Measurements from ENCODE around the gene TWF1. TPM values are rescaled to one million over a fixed set of nuclear protein-coding genes. Genes with fewer than 3 reads are reported as not detected.

TWF1 gene
- total and polyA plus RNA-seq, 4 donors, result 33.1 to 80.1 (median 48.7) TPM

DNA sequence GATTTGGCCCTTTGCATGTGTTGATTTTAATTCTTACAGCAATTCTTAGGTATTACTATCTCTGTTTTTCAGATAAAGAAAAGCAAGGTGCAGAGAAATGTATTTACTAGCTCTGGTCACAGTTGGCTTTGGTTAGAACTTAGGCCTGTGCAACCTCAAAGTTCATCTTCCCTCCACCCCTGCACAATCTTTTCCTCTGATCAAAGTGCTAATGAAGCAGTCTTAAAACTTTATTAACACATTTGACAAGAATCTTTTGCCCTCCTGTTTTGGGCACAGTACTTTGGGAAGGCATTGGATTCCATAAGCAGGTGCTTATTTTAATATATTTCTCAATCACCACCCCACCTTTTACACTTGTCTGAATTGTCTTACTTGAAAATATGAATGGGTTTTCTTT is 44.6 kb downstream of the TWF1 start:
- Histone ChIP-seq H3K36me3 (ENCODE audit: control insufficient read depth in 4 of 4, insufficient read depth in 4 of 4, low read length in 4 of 4) (no peaks in the 10 kb centered on the region), H3K9ac (ENCODE audit: insufficient read depth in 1 of 2, low read length in 2 of 2) (no peak overlapping the region), H3K27me3 (ENCODE audit: control insufficient read depth in 3 of 3, insufficient read depth in 3 of 3, low read length in 2 of 3) (no peaks in the 10 kb centered on the region), H3K4me1 (ENCODE audit: control insufficient read depth in 5 of 5, insufficient read depth in 5 of 5, low read length in 5 of 5) (peaks cover 2 to 18% (median 12%) of the 10 kb centered on the region in 5 donors), H3K27ac (ENCODE audit: low read depth in 1 of 2, low read length in 1 of 2) (no peak overlapping the region), H3K9me3 (ENCODE audit: control insufficient read depth in 4 of 4, insufficient read depth in 3 of 4, low read length in 3 of 4) (no peaks in the 10 kb centered on the region), H3K4me3 (no peak overlapping the region)
- DNase-seq, result no peak
- no peak for ATAC-seq (ENCODE audit: insufficient read depth, low FRiP score)
- TF ChIP-seq, protein P1, sequence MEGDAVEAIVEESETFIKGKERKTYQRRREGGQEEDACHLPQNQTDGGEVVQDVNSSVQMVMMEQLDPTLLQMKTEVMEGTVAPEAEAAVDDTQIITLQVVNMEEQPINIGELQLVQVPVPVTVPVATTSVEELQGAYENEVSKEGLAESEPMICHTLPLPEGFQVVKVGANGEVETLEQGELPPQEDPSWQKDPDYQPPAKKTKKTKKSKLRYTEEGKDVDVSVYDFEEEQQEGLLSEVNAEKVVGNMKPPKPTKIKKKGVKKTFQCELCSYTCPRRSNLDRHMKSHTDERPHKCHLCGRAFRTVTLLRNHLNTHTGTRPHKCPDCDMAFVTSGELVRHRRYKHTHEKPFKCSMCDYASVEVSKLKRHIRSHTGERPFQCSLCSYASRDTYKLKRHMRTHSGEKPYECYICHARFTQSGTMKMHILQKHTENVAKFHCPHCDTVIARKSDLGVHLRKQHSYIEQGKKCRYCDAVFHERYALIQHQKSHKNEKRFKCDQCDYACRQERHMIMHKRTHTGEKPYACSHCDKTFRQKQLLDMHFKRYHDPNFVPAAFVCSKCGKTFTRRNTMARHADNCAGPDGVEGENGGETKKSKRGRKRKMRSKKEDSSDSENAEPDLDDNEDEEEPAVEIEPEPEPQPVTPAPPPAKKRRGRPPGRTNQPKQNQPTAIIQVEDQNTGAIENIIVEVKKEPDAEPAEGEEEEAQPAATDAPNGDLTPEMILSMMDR (IDR thresholded peaks at IDR 0.05; ENCODE audit: control extremely low read depth, extremely low read depth), result no peak

DNA sequence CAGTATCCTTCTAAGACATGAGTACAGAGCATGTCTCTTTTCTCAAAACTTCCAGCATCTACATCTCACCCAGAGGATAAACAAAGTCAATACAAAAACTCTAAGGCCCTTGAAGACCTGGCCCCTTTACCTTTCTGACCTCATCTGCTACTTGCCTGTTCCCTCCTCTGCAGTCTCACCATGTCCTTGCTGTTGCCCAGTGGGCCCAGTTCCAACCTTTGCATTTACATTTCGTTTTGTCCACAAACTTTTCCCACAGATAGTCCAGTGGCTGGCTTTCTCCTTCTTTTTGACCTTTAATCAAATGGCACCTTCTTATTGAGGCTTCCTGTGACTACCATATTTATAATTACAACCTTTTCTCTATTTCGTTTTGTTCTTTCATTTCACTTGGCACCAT is 45.7 kb downstream of the TWF1 start:
- Histone ChIP-seq H3K4me1 (ENCODE audit: control insufficient read depth in 5 of 5, insufficient read depth in 5 of 5, low read length in 5 of 5) (peaks cover 2 to 18% (median 12%) of the 10 kb centered on the region in 5 donors), H3K27me3 (ENCODE audit: control insufficient read depth in 3 of 3, insufficient read depth in 3 of 3, low read length in 2 of 3) (no peaks in the 10 kb centered on the region), H3K9me3 (ENCODE audit: control insufficient read depth in 4 of 4, insufficient read depth in 3 of 4, low read length in 3 of 4) (no peaks in the 10 kb centered on the region), H3K4me3 (no peak overlapping the region), H3K9ac (ENCODE audit: insufficient read depth in 1 of 2, low read length in 2 of 2) (no peak overlapping the region), H3K27ac (ENCODE audit: low read depth in 1 of 2, low read length in 1 of 2) (no peak overlapping the region), H3K36me3 (ENCODE audit: control insufficient read depth in 4 of 4, insufficient read depth in 4 of 4, low read length in 4 of 4) (no peaks in the 10 kb centered on the region)
- ATAC-seq (ENCODE audit: insufficient read depth, low FRiP score) (no peak), DNase-seq (no peak)
- 70 to 84% methylated on average over 2 of the region's 2 CpGs for WGBS, 2 donors
- TF ChIP-seq, protein P1 (IDR thresholded peaks at IDR 0.05; ENCODE audit: control extremely low read depth, extremely low read depth), result no peak

DNA sequence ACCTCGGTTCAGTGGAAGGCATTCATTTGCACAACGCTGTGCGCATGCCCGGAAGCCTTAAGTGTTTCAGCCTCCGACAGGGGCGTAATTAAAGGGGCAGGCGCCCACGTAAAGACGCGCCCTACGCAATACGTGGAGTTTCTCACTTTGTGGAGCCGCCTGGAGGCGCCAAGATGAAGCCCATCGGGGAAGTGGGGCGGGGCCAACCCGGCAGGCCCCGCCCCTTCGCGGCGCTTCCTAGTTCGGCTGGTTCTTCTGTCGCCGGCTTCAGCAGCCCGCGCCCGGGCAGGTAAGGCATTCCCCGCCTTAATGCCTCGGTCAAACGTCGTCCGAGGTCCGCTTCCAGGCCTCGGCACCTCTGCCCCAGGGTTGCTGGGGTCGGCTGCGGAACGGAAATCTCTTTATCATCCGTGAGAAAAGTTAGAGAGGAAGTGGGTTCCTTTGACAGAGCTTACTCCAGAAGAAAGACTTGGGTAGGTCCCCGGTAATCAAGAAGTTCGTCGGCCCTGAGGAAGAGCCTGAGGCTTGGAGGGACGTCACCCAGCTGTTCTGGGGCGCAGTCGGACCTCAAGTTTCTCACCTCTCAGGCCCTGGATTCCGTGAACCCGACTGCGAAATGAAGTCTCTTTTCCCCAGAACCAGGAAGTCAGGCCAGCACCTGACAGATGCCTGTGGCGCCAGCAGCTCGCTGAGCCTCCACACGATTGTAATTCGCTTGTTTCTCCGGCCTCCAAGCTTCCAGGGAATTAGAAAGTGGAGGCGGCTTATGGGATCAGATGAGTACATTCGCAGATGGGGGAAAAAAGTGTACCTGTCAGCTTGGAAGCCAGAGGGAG is 47.2 kb downstream of the TWF1 start, which contains the start of the genes IRAK4 and PUS7L:
TSS of gene IRAK4 (plus strand) at position 224 of the 836 bp plus-strand sequence. CDS start 9,161 bp downstream, outside the sequence.
TSS of gene PUS7L (minus strand) at position 63 of the 836 bp plus-strand sequence. CDS start 3,545 bp downstream, outside the sequence.
- no peaks in the 10 kb centered on the region for H3K9me3 ChIP-seq (ENCODE audit: control insufficient read depth in 4 of 4, insufficient read depth in 3 of 4, low read length in 3 of 4)
- H3K4me3 ChIP-seq, result peak within 1 kb of the TSS; percentile 75
- DNase-seq, result peak; percentile 96 to 98 (median 98)
- peak; percentile 98 for ATAC-seq (ENCODE audit: insufficient read depth, low FRiP score)
- H3K27me3 ChIP-seq (ENCODE audit: control insufficient read depth in 3 of 3, insufficient read depth in 3 of 3, low read length in 2 of 3), result no peaks in the 10 kb centered on the region
- peak within 1 kb of the TSS; percentile 78 to 90 for H3K9ac ChIP-seq (ENCODE audit: insufficient read depth in 1 of 2, low read length in 2 of 2)
- peak within 1 kb of the TSS; percentile 87 to 91 for H3K27ac ChIP-seq (ENCODE audit: low read depth in 1 of 2, low read length in 1 of 2)
- H3K36me3 ChIP-seq (ENCODE audit: control insufficient read depth in 4 of 4, insufficient read depth in 4 of 4, low read length in 4 of 4), result peaks cover 0 to 7% (median under 1%) of the 10 kb centered on the region in 4 donors
- peaks cover 2 to 18% (median 12%) of the 10 kb centered on the region in 5 donors for H3K4me1 ChIP-seq (ENCODE audit: control insufficient read depth in 5 of 5, insufficient read depth in 5 of 5, low read length in 5 of 5)
- WGBS, 2 donors, result 0 to 1% methylated on average over 54 of the region's 54 CpGs
- TF ChIP-seq, protein P1 (IDR thresholded peaks at IDR 0.05; ENCODE audit: control extremely low read depth, extremely low read depth), result peak; percentile 43
